HCT116 (cell line): ENCODE measurements around the gene APP. TPM values are rescaled to one million over a fixed set of nuclear protein-coding genes. Genes with fewer than 3 reads are reported as not detected.

ENCODE experiments used
- ATAC-seq: fragments of 200-7000 bp; cut with Tn5 transposase; 2 replicates; pipeline ENCODE4 v1.9.1; 2020; ENCODE audit warnings: mild to moderate bottlenecking, moderate library complexity
- BruUV-seq: library from RNA; stranded (reverse); fragments of 400-500 nt; replicated peaks from 2 replicates; lab custom pipeline; 2021; lab: Mats Ljungman, UMichigan
- CTCF ChIA-PET: fragments of 300-600 bp; sonication (Branson Sonifier 250); formaldehyde crosslinking; loops from one replicate; lab custom pipeline; 2021; ENCODE audit warnings: antibody characterized with exemption; lab: Charles Lee
- POLR2A ChIA-PET: fragments of 300-600, 350-600 bp; sonication (Branson Sonifier 250); formaldehyde crosslinking; loops from one replicate; lab custom pipeline; 2021; ENCODE audit warnings: antibody characterized with exemption; lab: Charles Lee
- RAD21 ChIA-PET, 2 experiments: fragments of 300-600 bp; sonication (Branson Sonifier 250); formaldehyde crosslinking; loops; one replicate each; lab custom pipeline; 2023; ENCODE audit warnings: low total read pairs in 2 of 2; ENCODE audit not compliant: uncharacterized antibody in 2 of 2, unreplicated experiment in 2 of 2, low non-redundant PET in 1 of 2; lab: Charles Lee
- DNase-seq: peaks from one replicate; pipeline ENCODE4 v3.0.0-alpha.2; 2010; ENCODE audit warnings: low read depth, low spot score
- H2AFZ ChIP-seq: fragments of 200-600 bp; shearing (Covaris generic), sonication (generic); 2 replicates; pipeline ENCODE4 v1.6.1; 2017; ENCODE audit warnings: low read depth, mixed run types, mixed read lengths, antibody characterized with exemption, low read length; ENCODE audit not compliant: poor library complexity, severe bottlenecking
- H3K27ac ChIP-seq: 2 replicates; pipeline ENCODE4 v1.5.1; 2012; ENCODE audit warnings: low read depth, low read length
- H3K27me3 ChIP-seq: fragments of 200-600 bp; sonication (generic); 2 replicates; pipeline ENCODE4 v1.6.1; 2016; ENCODE audit warnings: mixed run types, low read length, mixed read lengths; ENCODE audit not compliant: insufficient read depth
- H3K36me3 ChIP-seq, 2 experiments: fragments of 200-500 bp in 1 of 2; fragments of 200-600 bp in 1 of 2; sonication (Bioruptor generic) in 1 of 2; sonication (generic) in 1 of 2; 2 replicates each; pipeline versions ENCODE4 v1.5.1 to v1.6.1; 2014 to 2016; ENCODE audit warnings: low read length in 2 of 2, inconsistent platforms in 1 of 2, mixed read lengths in 1 of 2, mixed run types in 1 of 2; ENCODE audit not compliant: insufficient read depth in 2 of 2, control insufficient read depth in 1 of 2
- H3K4me1 ChIP-seq, 2 experiments: fragments of 200-600 bp in 1 of 2; sonication (generic) in 1 of 2; 2 replicates each; pipeline versions ENCODE4 v1.5.1 to v1.6.1; 2012 to 2017; ENCODE audit warnings: low read length in 2 of 2, inconsistent platforms in 1 of 2, mild to moderate bottlenecking in 1 of 2, mixed read lengths in 1 of 2, mixed run types in 1 of 2, moderate library complexity in 1 of 2; ENCODE audit not compliant: insufficient read depth in 2 of 2, control insufficient read depth in 1 of 2
- H3K4me2 ChIP-seq: fragments of 200-600 bp; sonication (generic); 2 replicates; pipeline ENCODE4 v1.6.1; 2017; ENCODE audit warnings: mixed run types, low read length, mixed read lengths
- H3K4me3 ChIP-seq, 2 experiments: fragments of 200-600 bp in 1 of 2; sonication (generic) in 1 of 2; replicated peaks in 1 of 2; 2 replicates each; pipeline ENCODE4 v1.5.1; 2011 to 2016; ENCODE audit warnings: low read length in 2 of 2, control low read depth in 1 of 2, low read depth in 1 of 2, mild to moderate bottlenecking in 1 of 2, mixed read lengths in 1 of 2, mixed run types in 1 of 2
- H3K79me2 ChIP-seq: fragments of 200-600 bp; sonication (generic); 2 replicates; pipeline ENCODE4 v1.6.1; 2017; ENCODE audit warnings: mild to moderate bottlenecking, mixed run types, low read length, moderate library complexity, mixed read lengths; ENCODE audit not compliant: insufficient read depth
- H3K9ac ChIP-seq: fragments of 200-600 bp; sonication (generic); 2 replicates; pipeline ENCODE4 v1.6.1; 2016; ENCODE audit warnings: low read length, mixed read lengths
- H3K9me2 ChIP-seq: fragments of 200-600 bp; sonication (generic), shearing (Covaris generic); 2 replicates; pipeline ENCODE4 v1.6.1; 2017; ENCODE audit warnings: mixed run types, mild to moderate bottlenecking, moderate library complexity; ENCODE audit not compliant: insufficient read depth
- H3K9me3 ChIP-seq, 2 experiments: fragments of 200-500 bp in 1 of 2; fragments of 200-600 bp in 1 of 2; sonication (Bioruptor generic) in 1 of 2; sonication (generic) in 1 of 2; 2 replicates each; pipeline ENCODE4 v1.6.1; 2014 to 2017; ENCODE audit warnings: low read length in 2 of 2, mixed read lengths in 2 of 2, inconsistent platforms in 1 of 2, low read depth in 1 of 2, mild to moderate bottlenecking in 1 of 2, mixed run types in 1 of 2, moderate library complexity in 1 of 2; ENCODE audit not compliant: control insufficient read depth in 1 of 2, insufficient read depth in 1 of 2
- H4K20me1 ChIP-seq: fragments of 200-600 bp; sonication (generic), shearing (Covaris generic); 2 replicates; pipeline ENCODE4 v1.6.1; 2017; ENCODE audit warnings: mixed run types, mild to moderate bottlenecking, moderate library complexity; ENCODE audit not compliant: insufficient read depth
- CEBPB ChIP-seq: IDR thresholded peaks from 2 replicates; pipeline ENCODE4 v1.6.1; 2012; ENCODE audit warnings: low read depth
- EGR1 ChIP-seq: IDR thresholded peaks from 2 replicates; pipeline ENCODE4 v1.6.1; 2012; ENCODE audit warnings: low read depth
- EZH2 ChIP-seq: fragments of 200-600 bp; sonication (generic); IDR thresholded peaks from 2 replicates; pipeline ENCODE4 v1.6.1; 2017; ENCODE audit warnings: antibody characterized with exemption, mixed run types
- EZH2phosphoT487 ChIP-seq: fragments of 200-600 bp; IDR thresholded peaks from 2 replicates; pipeline ENCODE4 v1.6.1; 2018; ENCODE audit warnings: antibody characterized with exemption, borderline replicate concordance
- JUND ChIP-seq: IDR thresholded peaks from 2 replicates; pipeline ENCODE4 v1.6.1; 2012
- MAX ChIP-seq: IDR thresholded peaks from 2 replicates; pipeline ENCODE4 v1.6.1; 2012
- POLR2AphosphoS5 ChIP-seq: IDR thresholded peaks from 2 replicates; pipeline ENCODE4 v1.6.1; 2011; ENCODE audit warnings: mild to moderate bottlenecking, low read depth, low read length, moderate library complexity
- RAD21 ChIP-seq: IDR thresholded peaks from 2 replicates; pipeline ENCODE4 v1.6.1; 2012; ENCODE audit warnings: low read depth, mild to moderate bottlenecking
- SRF ChIP-seq: IDR thresholded peaks from 2 replicates; pipeline ENCODE4 v1.6.1; 2012; ENCODE audit warnings: low read depth
- ZNF274 ChIP-seq: fragments of 200-500 bp; sonication (Bioruptor generic); IDR thresholded peaks from 2 replicates; pipeline ENCODE4 v1.6.1; 2014; ENCODE audit warnings: mild to moderate bottlenecking, low read depth, low read length, inconsistent platforms
- intact Hi-C: fragments of 100-400 bp; cut with micrococcal nuclease; formaldehyde crosslinking; loops from 2 replicates; pipeline ENCODE4 v1.10.0; 2022
- total RNA-seq: library from RNA; stranded (reverse); gene quantifications from one replicate; pipeline ENCODE4 v1.2.1, GENCODE V29; 2021; ENCODE audit not compliant: unreplicated experiment
- TF ChIP-seq, protein P1 (sequence below): IDR thresholded peaks from 2 replicates; pipeline ENCODE4 v1.6.1; 2012
- TF ChIP-seq, protein P2 (sequence below), 3 experiments: fragments of 200-600 bp in 1 of 3; sonication (generic) in 1 of 3; IDR thresholded peaks in 2 of 3; conservative IDR thresholded peaks in 1 of 3; 2 replicates each; pipeline ENCODE4 v1.5.1; 2012 to 2017; ENCODE audit warnings: low read depth in 2 of 3, low read length in 2 of 3, antibody characterized with exemption in 1 of 3, borderline replicate concordance in 1 of 3, control low read depth in 1 of 3, mild to moderate bottlenecking in 1 of 3, mixed read lengths in 1 of 3, mixed run types in 1 of 3, moderate library complexity in 1 of 3; ENCODE audit not compliant: insufficient read depth in 1 of 3
- TF ChIP-seq, protein P3 (sequence below): IDR thresholded peaks from 2 replicates; pipeline ENCODE4 v1.6.1; 2012; ENCODE audit warnings: low read depth

APP gene
- total RNA-seq, 1 experiment from 2014 or later, result 267 TPM

DNA sequence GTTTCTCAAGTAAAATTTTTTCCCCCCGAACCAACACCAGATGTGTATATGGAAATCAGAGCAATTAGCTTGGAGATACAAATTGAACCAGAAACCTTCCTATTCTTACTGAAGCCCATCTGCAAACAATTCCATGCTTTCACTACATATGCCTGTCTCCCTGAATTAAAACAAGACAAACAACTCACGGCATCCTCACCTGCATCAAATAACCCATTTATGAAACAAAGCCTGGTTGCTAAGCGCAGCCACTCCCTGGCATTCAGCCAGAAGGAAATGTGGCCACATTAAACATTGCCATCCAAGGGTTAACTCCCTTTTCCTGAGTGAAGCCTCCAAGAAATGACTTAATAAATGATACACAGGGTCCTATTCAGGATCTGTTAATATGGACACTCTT lies 55.3 kb downstream of the APP start:
- ChIA-PET POLR2A (no interaction called here), RAD21 (no interaction called here), CTCF (no interaction called here)
- no peaks in the 10 kb centered on the region for H3K36me3 ChIP-seq
- TF ChIP-seq EZH2phosphoT487 (no peak), RAD21 (no peak), POLR2AphosphoS5 (no peak), EGR1 (no peak), ZNF274 (no peak), MAX (no peak), SRF (no peak), JUND (no peak), EZH2 (no peak), CEBPB (no peak)
- TF ChIP-seq, protein P1, sequence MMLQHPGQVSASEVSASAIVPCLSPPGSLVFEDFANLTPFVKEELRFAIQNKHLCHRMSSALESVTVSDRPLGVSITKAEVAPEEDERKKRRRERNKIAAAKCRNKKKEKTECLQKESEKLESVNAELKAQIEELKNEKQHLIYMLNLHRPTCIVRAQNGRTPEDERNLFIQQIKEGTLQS, result no peak
- TF ChIP-seq, protein P2, sequence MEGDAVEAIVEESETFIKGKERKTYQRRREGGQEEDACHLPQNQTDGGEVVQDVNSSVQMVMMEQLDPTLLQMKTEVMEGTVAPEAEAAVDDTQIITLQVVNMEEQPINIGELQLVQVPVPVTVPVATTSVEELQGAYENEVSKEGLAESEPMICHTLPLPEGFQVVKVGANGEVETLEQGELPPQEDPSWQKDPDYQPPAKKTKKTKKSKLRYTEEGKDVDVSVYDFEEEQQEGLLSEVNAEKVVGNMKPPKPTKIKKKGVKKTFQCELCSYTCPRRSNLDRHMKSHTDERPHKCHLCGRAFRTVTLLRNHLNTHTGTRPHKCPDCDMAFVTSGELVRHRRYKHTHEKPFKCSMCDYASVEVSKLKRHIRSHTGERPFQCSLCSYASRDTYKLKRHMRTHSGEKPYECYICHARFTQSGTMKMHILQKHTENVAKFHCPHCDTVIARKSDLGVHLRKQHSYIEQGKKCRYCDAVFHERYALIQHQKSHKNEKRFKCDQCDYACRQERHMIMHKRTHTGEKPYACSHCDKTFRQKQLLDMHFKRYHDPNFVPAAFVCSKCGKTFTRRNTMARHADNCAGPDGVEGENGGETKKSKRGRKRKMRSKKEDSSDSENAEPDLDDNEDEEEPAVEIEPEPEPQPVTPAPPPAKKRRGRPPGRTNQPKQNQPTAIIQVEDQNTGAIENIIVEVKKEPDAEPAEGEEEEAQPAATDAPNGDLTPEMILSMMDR (IDR thresholded peaks at IDR 0.05 in 2 of 3, conservative IDR thresholded peaks at IDR 0.05 in 1 of 3; ENCODE audit: borderline replicate concordance in 1 of 3, insufficient read depth in 1 of 3, low read depth in 2 of 3, low read length in 2 of 3), result no peak
- TF ChIP-seq, protein P3, sequence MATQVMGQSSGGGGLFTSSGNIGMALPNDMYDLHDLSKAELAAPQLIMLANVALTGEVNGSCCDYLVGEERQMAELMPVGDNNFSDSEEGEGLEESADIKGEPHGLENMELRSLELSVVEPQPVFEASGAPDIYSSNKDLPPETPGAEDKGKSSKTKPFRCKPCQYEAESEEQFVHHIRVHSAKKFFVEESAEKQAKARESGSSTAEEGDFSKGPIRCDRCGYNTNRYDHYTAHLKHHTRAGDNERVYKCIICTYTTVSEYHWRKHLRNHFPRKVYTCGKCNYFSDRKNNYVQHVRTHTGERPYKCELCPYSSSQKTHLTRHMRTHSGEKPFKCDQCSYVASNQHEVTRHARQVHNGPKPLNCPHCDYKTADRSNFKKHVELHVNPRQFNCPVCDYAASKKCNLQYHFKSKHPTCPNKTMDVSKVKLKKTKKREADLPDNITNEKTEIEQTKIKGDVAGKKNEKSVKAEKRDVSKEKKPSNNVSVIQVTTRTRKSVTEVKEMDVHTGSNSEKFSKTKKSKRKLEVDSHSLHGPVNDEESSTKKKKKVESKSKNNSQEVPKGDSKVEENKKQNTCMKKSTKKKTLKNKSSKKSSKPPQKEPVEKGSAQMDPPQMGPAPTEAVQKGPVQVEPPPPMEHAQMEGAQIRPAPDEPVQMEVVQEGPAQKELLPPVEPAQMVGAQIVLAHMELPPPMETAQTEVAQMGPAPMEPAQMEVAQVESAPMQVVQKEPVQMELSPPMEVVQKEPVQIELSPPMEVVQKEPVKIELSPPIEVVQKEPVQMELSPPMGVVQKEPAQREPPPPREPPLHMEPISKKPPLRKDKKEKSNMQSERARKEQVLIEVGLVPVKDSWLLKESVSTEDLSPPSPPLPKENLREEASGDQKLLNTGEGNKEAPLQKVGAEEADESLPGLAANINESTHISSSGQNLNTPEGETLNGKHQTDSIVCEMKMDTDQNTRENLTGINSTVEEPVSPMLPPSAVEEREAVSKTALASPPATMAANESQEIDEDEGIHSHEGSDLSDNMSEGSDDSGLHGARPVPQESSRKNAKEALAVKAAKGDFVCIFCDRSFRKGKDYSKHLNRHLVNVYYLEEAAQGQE, result no peak
- no peak for ATAC-seq
- H3K4me3 ChIP-seq, result no peak overlapping the region
- no peak overlapping the region for H2AFZ ChIP-seq
- peaks cover 22 to 24% of the 10 kb centered on the region in 2 experiments; a peak in 3 of 4 replicates for H3K4me1 ChIP-seq
- no peak overlapping the region for H3K4me2 ChIP-seq
- no peak overlapping the region for H3K9ac ChIP-seq
- intact Hi-C loops, result no loop called here
- no TSS peak for BruUV-seq
- H3K79me2 ChIP-seq, result peaks cover 84% of the 10 kb centered on the region
- peaks cover 12% of the 10 kb centered on the region; the same call in 1 of the 2 replicates for H4K20me1 ChIP-seq
- no peaks in the 10 kb centered on the region for H3K9me2 ChIP-seq
- no peaks in the 10 kb centered on the region for H3K27me3 ChIP-seq
- no peak overlapping the region for H3K27ac ChIP-seq
- DNase-seq, result no peak
- no peaks in the 10 kb centered on the region for H3K9me3 ChIP-seq
